ENCODE measurements around the gene CTIF.

The CTIF gene

GRCh38 chr18:48635806-48636205 lies 97.0 kb downstream of the CTIF start:
- Mint-ChIP-seq H3K27me3 (ENCODE audit: low read depth, poor library complexity) (no peaks in the 10 kb centered on the region), H3K4me3 (no peak overlapping the region), H3K4me1 (peaks cover 25% of the 10 kb centered on the region), H3K36me3 (ENCODE audit: low read depth) (peaks cover 23% of the 10 kb centered on the region), H3K9me3 (no peaks in the 10 kb centered on the region), H3K27ac (no peak overlapping the region)
- DNase-seq, result no peak
- TF ChIP-seq CTCF (IDR thresholded peaks at IDR 0.05), result no peak

- Mint-ChIP-seq H3K4me1 (peaks cover 25% of the 10 kb centered on the region), H3K36me3 (ENCODE audit: low read depth) (peaks cover 25% of the 10 kb centered on the region), H3K9me3 (no peaks in the 10 kb centered on the region), H3K27me3 (ENCODE audit: low read depth, poor library complexity) (no peaks in the 10 kb centered on the region), H3K27ac (no peak overlapping the region), H3K4me3 (no peak overlapping the region)
- no peak for TF ChIP-seq CTCF (IDR thresholded peaks at IDR 0.05)
- no peak for DNase-seq
Measured at GRCh38 chr18:48636436-48636835, 97.6 kb downstream of the CTIF start.

DNA sequence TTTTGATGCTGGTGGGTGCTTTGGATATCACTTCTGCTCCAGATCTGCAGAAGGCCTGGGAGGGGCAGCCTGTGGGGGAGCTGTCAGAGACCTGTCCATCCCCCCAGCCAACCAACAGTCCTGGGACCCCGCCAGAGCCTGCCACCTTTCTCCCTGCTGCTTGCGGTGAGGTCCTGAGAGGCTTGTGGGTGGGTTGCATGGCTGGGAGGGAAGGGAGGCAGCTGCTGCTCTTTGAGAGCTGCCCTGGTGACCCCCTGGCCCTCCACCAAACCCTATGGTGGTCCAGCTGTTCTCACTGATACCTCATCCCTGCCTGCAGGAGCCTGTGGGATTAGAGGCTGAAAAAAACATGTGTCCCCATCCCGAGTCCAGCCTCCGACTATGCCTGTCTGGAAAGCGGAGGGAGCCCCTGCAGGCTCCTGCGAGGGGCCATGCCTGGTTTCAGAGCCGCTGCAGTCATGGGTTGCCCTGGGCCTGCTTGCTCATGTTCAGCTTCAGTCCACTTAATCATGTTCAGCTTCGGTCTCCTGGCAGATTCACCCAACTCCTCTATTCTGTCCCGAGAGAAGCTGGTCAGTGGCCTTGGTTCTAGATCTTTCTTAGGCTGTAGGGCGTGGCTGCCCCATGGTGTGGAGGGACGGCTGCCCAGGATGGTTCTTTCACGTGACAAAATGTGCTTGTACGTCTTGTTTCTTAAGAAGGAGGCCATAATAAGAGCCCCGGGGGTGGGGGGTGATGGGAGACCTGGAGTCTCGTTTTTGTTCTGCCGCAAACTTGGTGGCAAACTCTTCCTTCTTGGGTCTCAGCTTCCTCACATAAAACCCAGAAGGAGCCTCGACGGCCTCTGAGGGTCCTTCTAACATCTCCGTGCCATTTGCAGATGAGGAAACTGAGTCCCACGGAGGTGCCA lies 98.5 kb downstream of the CTIF start:
- Mint-ChIP-seq H3K4me3 (no peak overlapping the region), H3K36me3 (ENCODE audit: low read depth) (peaks cover 21% of the 10 kb centered on the region), H3K9me3 (peaks cover 4% of the 10 kb centered on the region), H3K4me1 (peaks cover 16% of the 10 kb centered on the region), H3K27me3 (ENCODE audit: low read depth, poor library complexity) (peaks cover 1% of the 10 kb centered on the region), H3K27ac (no peak overlapping the region)
- no peak for TF ChIP-seq CTCF (IDR thresholded peaks at IDR 0.05)
- DNase-seq, result no peak

DNA sequence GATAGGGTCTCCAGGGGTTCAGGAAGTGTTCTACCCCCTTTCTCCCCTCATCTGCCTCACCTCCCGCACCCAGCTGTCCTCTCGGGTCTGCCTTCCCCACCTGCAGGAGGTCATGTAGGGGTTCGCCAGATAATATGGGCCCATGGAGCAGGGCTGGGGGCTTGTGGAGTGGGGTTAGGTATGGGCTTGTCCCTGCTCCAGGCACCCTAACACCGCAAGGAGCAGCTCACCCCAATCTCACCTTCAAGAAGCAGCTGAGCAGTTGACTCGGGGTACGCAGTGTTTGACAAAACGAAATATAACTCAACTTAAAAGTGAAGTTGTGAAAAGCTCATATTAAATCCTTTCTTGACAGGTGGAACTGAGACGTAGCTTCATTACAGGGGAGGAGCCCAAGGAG lies 99.6 kb downstream of the CTIF start:
- Mint-ChIP-seq H3K4me1 (peaks cover 15% of the 10 kb centered on the region), H3K4me3 (no peak overlapping the region), H3K36me3 (ENCODE audit: low read depth) (peaks cover 19% of the 10 kb centered on the region), H3K27me3 (ENCODE audit: low read depth, poor library complexity) (peaks cover 3% of the 10 kb centered on the region), H3K9me3 (peaks cover 7% of the 10 kb centered on the region), H3K27ac (peak overlapping the region; percentile 64)
- TF ChIP-seq CTCF (IDR thresholded peaks at IDR 0.05), result no peak
- DNase-seq, result no peak

GRCh38 chr18:48638896-48639771 lies 100.3 kb downstream of the CTIF start:
- no peak for TF ChIP-seq CTCF (IDR thresholded peaks at IDR 0.05)
- Mint-ChIP-seq H3K27ac (no peak overlapping the region), H3K27me3 (ENCODE audit: low read depth, poor library complexity) (peaks cover 3% of the 10 kb centered on the region), H3K9me3 (peaks cover 7% of the 10 kb centered on the region), H3K4me3 (no peak overlapping the region), H3K4me1 (peaks cover 21% of the 10 kb centered on the region), H3K36me3 (ENCODE audit: low read depth) (peaks cover 19% of the 10 kb centered on the region)
- no peak for DNase-seq
